Smooth muscle cell (in vitro differentiated cells): ENCODE measurements around the gene GABRP. TPM values are rescaled to one million over a fixed set of nuclear protein-coding genes. Genes with fewer than 3 reads are reported as not detected.

Experiments used
- DNase-seq: peaks from one replicate; lab custom pipeline; 2025; ENCODE audit not compliant: unreplicated experiment; lab: John Stamatoyannopoulos, UW
- H2AFZ ChIP-seq: fragments of 200-600 bp; sonication (generic); 2 replicates; pipeline ENCODE4 v1.6.0; 2016; ENCODE audit warnings: antibody characterized with exemption, low read depth, mild to moderate bottlenecking
- H3F3A ChIP-seq: fragments of 200-600 bp; sonication (generic); 2 replicates; pipeline ENCODE4 v1.6.0; 2017; ENCODE audit warnings: antibody characterized with exemption, low read depth
- H3K27ac ChIP-seq: fragments of 200-600 bp; sonication (generic); 2 replicates; pipeline ENCODE4 v1.5.1; 2016; ENCODE audit warnings: low read depth, mild to moderate bottlenecking
- H3K27me3 ChIP-seq: fragments of 200-600 bp; sonication (generic); 2 replicates; pipeline ENCODE4 v1.6.1; 2016; ENCODE audit warnings: low read depth, mild to moderate bottlenecking
- H3K36me3 ChIP-seq: fragments of 200-600 bp; sonication (generic); 2 replicates; pipeline ENCODE4 v1.5.1; 2016; ENCODE audit warnings: low read depth
- H3K4me1 ChIP-seq: fragments of 200-600 bp; sonication (generic); 2 replicates; pipeline ENCODE4 v1.5.1; 2016; ENCODE audit warnings: low read depth
- H3K4me2 ChIP-seq: fragments of 200-600 bp; sonication (generic); 2 replicates; pipeline ENCODE4 v1.6.0; 2016; ENCODE audit warnings: mild to moderate bottlenecking
- H3K4me3 ChIP-seq: fragments of 200-600 bp; sonication (generic); 2 replicates; pipeline ENCODE4 v1.5.1; 2016; ENCODE audit warnings: mild to moderate bottlenecking
- H3K79me2 ChIP-seq: fragments of 200-600 bp; sonication (generic); 2 replicates; pipeline ENCODE4 v1.6.0; 2016; ENCODE audit warnings: low read depth, mild to moderate bottlenecking
- H3K9ac ChIP-seq: fragments of 200-600 bp; sonication (generic); 2 replicates; pipeline ENCODE4 v1.6.0; 2016; ENCODE audit warnings: low read depth
- H3K9me3 ChIP-seq: fragments of 200-600 bp; sonication (generic); replicated peaks from 2 replicates; pipeline ENCODE4 v1.5.1; 2016; ENCODE audit warnings: low read depth
- H4K20me1 ChIP-seq: fragments of 200-600 bp; sonication (generic); 2 replicates; pipeline ENCODE4 v1.6.0; 2016; ENCODE audit warnings: low read depth
- CTCF ChIP-seq: fragments of 200-600 bp; sonication (generic); IDR thresholded peaks from 2 replicates; pipeline ENCODE4 v1.5.1; 2017; ENCODE audit warnings: borderline replicate concordance, mild to moderate bottlenecking, antibody characterized with exemption; ENCODE audit not compliant: insufficient read depth, poor library complexity, severe bottlenecking
- WGBS: methylation state at CpG from one replicate; pipeline ENCODE4 v1.1.7; 2016; ENCODE audit warnings: low lambda C conversion rate; 5-methylcytosine and 5-hydroxymethylcytosine counted together
- polyA plus RNA-seq: library from polyadenylated mRNA; unstranded; fragments of >200 nt; fragmentation: Nextera tagmentation; extraction: Ambion mirVana; gene quantifications from 2 replicates; pipeline ENCODE4 v1.2.1, GENCODE V29; 2016
- total RNA-seq: library from RNA; depleted of rRNA; stranded (reverse); fragments of >200 nt; gene quantifications from 2 replicates; pipeline ENCODE4 v1.2.3, GENCODE V29; 2014

The GABRP gene
- total and polyA plus RNA-seq, 2 experiments from 2014 or later: 4.1 to 52.8 TPM

DNA sequence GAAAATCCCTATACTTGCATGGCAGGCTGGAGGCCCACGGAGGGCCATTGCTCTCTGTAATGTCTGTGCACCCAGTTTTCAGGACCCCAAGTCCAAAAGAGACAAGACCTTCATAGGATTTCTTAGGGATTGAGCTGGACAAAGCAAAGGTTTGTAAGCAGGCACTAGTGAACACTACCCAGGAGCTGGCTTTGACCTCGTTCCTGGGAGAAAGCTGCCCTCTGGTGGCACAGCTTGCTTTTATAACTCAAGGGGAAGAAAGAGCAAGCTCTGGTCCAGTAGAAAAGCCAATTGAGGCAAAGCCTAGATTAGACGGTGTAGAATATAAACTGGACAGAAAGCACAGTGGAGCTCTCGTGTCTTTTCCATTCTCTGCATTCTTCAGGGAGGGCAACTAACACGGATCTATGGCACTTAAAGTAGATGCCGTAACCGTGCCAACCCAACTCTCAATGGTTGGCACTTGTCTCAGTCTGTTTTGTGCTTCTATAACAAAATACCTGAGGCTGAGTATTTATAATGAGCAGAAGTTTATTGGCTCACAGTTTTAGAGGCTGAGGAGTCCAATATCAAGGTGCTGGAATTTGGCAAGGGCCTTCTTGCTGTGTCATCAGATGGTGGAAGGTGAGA is 7.9 kb downstream of the GABRP start:
- 47% methylated on average over 7 of the region's 7 CpGs for WGBS
- no peaks in the 10 kb centered on the region for H3F3A ChIP-seq
- peak; percentile 65 for TF ChIP-seq CTCF
- no peak overlapping the region for H3K9ac ChIP-seq
- peak; percentile 2 for DNase-seq
- H4K20me1 ChIP-seq: no peaks in the 10 kb centered on the region
- no peaks in the 10 kb centered on the region for H3K27me3 ChIP-seq
- H3K36me3 ChIP-seq: no peaks in the 10 kb centered on the region
- no peak overlapping the region for H3K4me3 ChIP-seq
- H3K4me1 ChIP-seq: no peaks in the 10 kb centered on the region
- no peaks in the 10 kb centered on the region for H3K9me3 ChIP-seq
- no peaks in the 10 kb centered on the region for H3K79me2 ChIP-seq
- H2AFZ ChIP-seq: no peak overlapping the region
- H3K27ac ChIP-seq: no peak overlapping the region
- H3K4me2 ChIP-seq: no peak overlapping the region

DNA sequence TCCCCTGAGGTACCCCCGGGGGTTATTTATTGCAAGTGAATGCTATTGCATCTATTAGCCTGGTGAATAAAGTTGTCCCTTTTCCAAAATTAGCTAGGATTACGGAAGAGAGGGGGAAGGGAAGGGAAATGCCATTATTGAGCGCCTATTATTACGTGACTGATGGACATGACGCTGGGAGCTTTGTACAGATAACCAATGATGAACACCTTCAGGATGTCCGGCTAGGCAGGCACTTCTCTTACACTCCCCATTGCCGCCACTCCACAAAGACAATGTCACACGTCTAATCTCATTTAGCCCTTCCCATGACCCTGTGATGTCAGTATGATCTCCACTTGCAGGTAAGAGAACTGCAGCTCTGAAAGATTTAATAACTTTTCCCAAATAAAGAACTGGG is 9.4 kb downstream of the GABRP start:
- WGBS: 94% methylated on average over 8 of the region's 8 CpGs
- no peak overlapping the region for H3K4me2 ChIP-seq
- no peaks in the 10 kb centered on the region for H3K4me1 ChIP-seq
- H3K4me3 ChIP-seq: no peak overlapping the region
- no peak for TF ChIP-seq CTCF
- no peak overlapping the region for H2AFZ ChIP-seq
- H3K36me3 ChIP-seq: no peaks in the 10 kb centered on the region
- H4K20me1 ChIP-seq: no peaks in the 10 kb centered on the region
- DNase-seq: no peak
- H3K9me3 ChIP-seq: no peaks in the 10 kb centered on the region
- H3F3A ChIP-seq: no peaks in the 10 kb centered on the region
- H3K79me2 ChIP-seq: no peaks in the 10 kb centered on the region
- H3K27me3 ChIP-seq: no peaks in the 10 kb centered on the region
- H3K27ac ChIP-seq: no peak overlapping the region
- H3K9ac ChIP-seq: no peak overlapping the region

DNA sequence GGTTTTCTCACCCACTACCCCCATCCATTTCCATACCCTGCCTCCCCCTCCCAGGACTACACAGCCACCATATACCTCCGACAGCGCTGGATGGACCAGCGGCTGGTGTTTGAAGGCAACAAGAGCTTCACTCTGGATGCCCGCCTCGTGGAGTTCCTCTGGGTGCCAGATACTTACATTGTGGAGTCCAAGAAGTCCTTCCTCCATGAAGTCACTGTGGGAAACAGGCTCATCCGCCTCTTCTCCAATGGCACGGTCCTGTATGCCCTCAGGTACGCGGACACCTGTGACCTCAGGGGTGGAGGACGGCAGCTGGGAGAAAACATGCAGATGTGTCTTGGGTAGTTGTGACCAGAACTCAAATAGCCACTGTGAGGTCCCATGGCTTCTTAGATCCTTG is 11.6 kb downstream of the GABRP start:
- H3K4me1 ChIP-seq: no peaks in the 10 kb centered on the region
- TF ChIP-seq CTCF: no peak
- DNase-seq: no peak
- H3K36me3 ChIP-seq: no peaks in the 10 kb centered on the region
- no peak overlapping the region for H3K4me3 ChIP-seq
- H3K27ac ChIP-seq: no peak overlapping the region
- H4K20me1 ChIP-seq: no peaks in the 10 kb centered on the region
- no peak overlapping the region for H3K4me2 ChIP-seq
- H3F3A ChIP-seq: no peaks in the 10 kb centered on the region
- H3K9me3 ChIP-seq: no peaks in the 10 kb centered on the region
- no peaks in the 10 kb centered on the region for H3K79me2 ChIP-seq
- no peak overlapping the region for H3K9ac ChIP-seq
- H2AFZ ChIP-seq: no peak overlapping the region
- H3K27me3 ChIP-seq: no peaks in the 10 kb centered on the region
- 96% methylated on average over 10 of the region's 10 CpGs for WGBS

GRCh38 chr5:170805666-170806065 is 22.1 kb downstream of the GABRP start:
- Histone ChIP-seq H3K4me2 (no peak overlapping the region), H3K4me1 (no peaks in the 10 kb centered on the region), H3K9ac (no peak overlapping the region), H3K27me3 (peaks cover 5% of the 10 kb centered on the region), H4K20me1 (no peaks in the 10 kb centered on the region), H3K9me3 (no peaks in the 10 kb centered on the region), H2AFZ (no peak overlapping the region), H3K36me3 (no peaks in the 10 kb centered on the region), H3K27ac (no peak overlapping the region), H3K79me2 (no peaks in the 10 kb centered on the region), H3F3A (no peaks in the 10 kb centered on the region), H3K4me3 (no peak overlapping the region)
- WGBS: 95% methylated on average over 7 of the region's 7 CpGs
- DNase-seq: no peak
- TF ChIP-seq CTCF: no peak
